ENCODE measurements around the gene GSTO2. TPM values are rescaled to one million over a fixed set of nuclear protein-coding genes. Genes with fewer than 3 reads are reported as not detected.

Gene GSTO2
- total and polyA plus RNA-seq, 10 of the 15 experiments (the other 5 are each of a cell fraction or from before 2014, with no cell fraction given): 0.16 to 0.86 (median 0.46) TPM

- Histone ChIP-seq H3K79me2 (ENCODE audit: control insufficient read depth, insufficient read depth, low read length) (no peaks in the 10 kb centered on the region), H3K27ac (ENCODE audit: control insufficient read depth, insufficient read depth) (no peak overlapping the region), H2AFZ (ENCODE audit: control insufficient read depth, low read depth, low read length) (peak overlapping the region; percentile 16), H3K36me3 (ENCODE audit: control insufficient read depth in 2 of 2, insufficient read depth in 2 of 2, low read length in 1 of 2) (no peaks in the 10 kb centered on the region), H3K9me3 (replicated peaks; ENCODE audit: control insufficient read depth, insufficient read depth, low read length) (no peaks in the 10 kb centered on the region; the same call in 2 of the 3 replicates), H3K9ac (ENCODE audit: control insufficient read depth, insufficient read depth, low read length) (no peak overlapping the region), H3K4me3 (peak overlapping the region; percentile 25), H4K20me1 (ENCODE audit: control insufficient read depth, insufficient read depth) (no peaks in the 10 kb centered on the region), H3K4me1 (ENCODE audit: control insufficient read depth, insufficient read depth, low read length) (peaks cover 51% of the 10 kb centered on the region), H3K4me2 (ENCODE audit: control insufficient read depth, insufficient read depth) (peak overlapping the region; percentile 77), H3K27me3 (replicated peaks in 1 of 2; ENCODE audit: control insufficient read depth in 2 of 2, insufficient read depth in 2 of 2, low read length in 1 of 2) (no peaks in the 10 kb centered on the region)
- RAD21 ChIA-PET (ENCODE audit: unreplicated experiment): interaction anchor here (0.6 to 6.8 kb wide), 13 partner anchors 14 to 105 kb away, joined by 3 to 137 read pairs (median 5); partner anchors contain the start of genes GSTO2 and ITPRIP
- BruUV-seq (replicated peaks): no TSS peak
- peak; percentile 9 for TF ChIP-seq MEF2B (IDR thresholded peaks at IDR 0.05; ENCODE audit: partially characterized antibody, poor library complexity, severe bottlenecking)
- no peak for TF ChIP-seq RELA (IDR thresholded peaks at IDR 0.05; ENCODE audit: borderline replicate concordance, partially characterized antibody)
- peak; percentile 78 for TF ChIP-seq JUNB (IDR thresholded peaks at IDR 0.05)
- TF ChIP-seq NFIC (IDR thresholded peaks at IDR 0.05; ENCODE audit: low read depth, low read length): peak; percentile 43
- TF ChIP-seq, protein P1, sequence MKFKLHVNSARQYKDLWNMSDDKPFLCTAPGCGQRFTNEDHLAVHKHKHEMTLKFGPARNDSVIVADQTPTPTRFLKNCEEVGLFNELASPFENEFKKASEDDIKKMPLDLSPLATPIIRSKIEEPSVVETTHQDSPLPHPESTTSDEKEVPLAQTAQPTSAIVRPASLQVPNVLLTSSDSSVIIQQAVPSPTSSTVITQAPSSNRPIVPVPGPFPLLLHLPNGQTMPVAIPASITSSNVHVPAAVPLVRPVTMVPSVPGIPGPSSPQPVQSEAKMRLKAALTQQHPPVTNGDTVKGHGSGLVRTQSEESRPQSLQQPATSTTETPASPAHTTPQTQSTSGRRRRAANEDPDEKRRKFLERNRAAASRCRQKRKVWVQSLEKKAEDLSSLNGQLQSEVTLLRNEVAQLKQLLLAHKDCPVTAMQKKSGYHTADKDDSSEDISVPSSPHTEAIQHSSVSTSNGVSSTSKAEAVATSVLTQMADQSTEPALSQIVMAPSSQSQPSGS (IDR thresholded peaks at IDR 0.05; ENCODE audit: low read length): peak; percentile 77
- TF ChIP-seq POLR2A (IDR thresholded peaks at IDR 0.05; ENCODE audit: low read depth, low read length): no peak
- TF ChIP-seq, protein P2, sequence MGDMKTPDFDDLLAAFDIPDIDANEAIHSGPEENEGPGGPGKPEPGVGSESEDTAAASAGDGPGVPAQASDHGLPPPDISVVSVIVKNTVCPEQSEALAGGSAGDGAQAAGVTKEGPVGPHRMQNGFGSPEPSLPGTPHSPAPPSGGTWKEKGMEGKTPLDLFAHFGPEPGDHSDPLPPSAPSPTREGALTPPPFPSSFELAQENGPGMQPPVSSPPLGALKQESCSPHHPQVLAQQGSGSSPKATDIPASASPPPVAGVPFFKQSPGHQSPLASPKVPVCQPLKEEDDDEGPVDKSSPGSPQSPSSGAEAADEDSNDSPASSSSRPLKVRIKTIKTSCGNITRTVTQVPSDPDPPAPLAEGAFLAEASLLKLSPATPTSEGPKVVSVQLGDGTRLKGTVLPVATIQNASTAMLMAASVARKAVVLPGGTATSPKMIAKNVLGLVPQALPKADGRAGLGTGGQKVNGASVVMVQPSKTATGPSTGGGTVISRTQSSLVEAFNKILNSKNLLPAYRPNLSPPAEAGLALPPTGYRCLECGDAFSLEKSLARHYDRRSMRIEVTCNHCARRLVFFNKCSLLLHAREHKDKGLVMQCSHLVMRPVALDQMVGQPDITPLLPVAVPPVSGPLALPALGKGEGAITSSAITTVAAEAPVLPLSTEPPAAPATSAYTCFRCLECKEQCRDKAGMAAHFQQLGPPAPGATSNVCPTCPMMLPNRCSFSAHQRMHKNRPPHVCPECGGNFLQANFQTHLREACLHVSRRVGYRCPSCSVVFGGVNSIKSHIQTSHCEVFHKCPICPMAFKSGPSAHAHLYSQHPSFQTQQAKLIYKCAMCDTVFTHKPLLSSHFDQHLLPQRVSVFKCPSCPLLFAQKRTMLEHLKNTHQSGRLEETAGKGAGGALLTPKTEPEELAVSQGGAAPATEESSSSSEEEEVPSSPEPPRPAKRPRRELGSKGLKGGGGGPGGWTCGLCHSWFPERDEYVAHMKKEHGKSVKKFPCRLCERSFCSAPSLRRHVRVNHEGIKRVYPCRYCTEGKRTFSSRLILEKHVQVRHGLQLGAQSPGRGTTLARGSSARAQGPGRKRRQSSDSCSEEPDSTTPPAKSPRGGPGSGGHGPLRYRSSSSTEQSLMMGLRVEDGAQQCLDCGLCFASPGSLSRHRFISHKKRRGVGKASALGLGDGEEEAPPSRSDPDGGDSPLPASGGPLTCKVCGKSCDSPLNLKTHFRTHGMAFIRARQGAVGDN (IDR thresholded peaks at IDR 0.05): no peak
- peak; percentile 48; the same call in 1 of the 2 replicates for TF ChIP-seq DPF2 (IDR thresholded peaks at IDR 0.05)
- no peak for TF ChIP-seq SMAD5 (IDR thresholded peaks at IDR 0.05; ENCODE audit: low read depth)
- TF ChIP-seq NR2C1 (IDR thresholded peaks at IDR 0.05): no peak
- TF ChIP-seq MTA2 (IDR thresholded peaks at IDR 0.05; ENCODE audit: low read depth): peak; percentile 46; the same call in 1 of the 2 replicates
- no peak for TF ChIP-seq KAT2A (conservative IDR thresholded peaks at IDR 0.05; ENCODE audit: control insufficient read depth, low read depth, low read length)
- TF ChIP-seq STAT3 (IDR thresholded peaks at IDR 0.05; ENCODE audit: low read depth, low read length): no peak
- TF ChIP-seq NFXL1 (IDR thresholded peaks at IDR 0.05; ENCODE audit: borderline replicate concordance): no peak
- no peak for TF ChIP-seq HDAC2 (IDR thresholded peaks at IDR 0.05)
- TF ChIP-seq EP300 (IDR thresholded peaks at IDR 0.05; ENCODE audit: borderline replicate concordance in 1 of 2, control insufficient read depth in 1 of 2, low read depth in 2 of 2, low read length in 2 of 2): 0 out of 4 replicates have a peak, but pooled peaks of 1 of the 2 experiments have one; percentile 14
- TF ChIP-seq SP1 (IDR thresholded peaks at IDR 0.05; ENCODE audit: low read depth, low read length): no peak
- peak; percentile 31; the same call in 1 of the 2 replicates for TF ChIP-seq ATF7 (IDR thresholded peaks at IDR 0.05; ENCODE audit: low read depth)
- no peak for TF ChIP-seq NR2F1 (conservative IDR thresholded peaks at IDR 0.05)
- in situ Hi-C loops (cut with MboI) (no loop called here), intact Hi-C loops (cut with micrococcal nuclease; ENCODE audit: unreplicated experiment) (loop anchor here (5.0 kb wide), 1 partner anchor 230 kb away; the partner anchor contains the start of gene SFR1)
- CTCF ChIA-PET: interaction anchor here (0.7 to 12.8 kb wide), 19 partner anchors 10 to 464 kb away, joined by 3 to 419 read pairs (median 11); partner anchors contain the start of genes GSTO2 and ITPRIP
- DNase-seq (ENCODE audit: low read depth, low spot score): no peak
- POLR2A ChIA-PET: interaction anchor here (0.6 to 2.2 kb wide), 9 partner anchors 14 to 603 kb away, joined by 3 to 10 read pairs (median 3); partner anchors contain the start of genes GSTO1 and ITPRIP
- SMC1A ChIA-PET (ENCODE audit: uncharacterized antibody, unreplicated experiment): interaction anchor here (0.8 to 10.5 kb wide), 19 partner anchors 9 to 228 kb away, joined by 3 to 187 read pairs (median 5); partner anchors contain the start of genes GSTO1, GSTO2 and ITPRIP
- whole genome bisulfite sequencing (ENCODE audit: insufficient coverage, insufficient replicate concordance, low lambda C conversion rate, missing lambda C conversion rate): 0% methylated on average over 1 of the region's 1 CpG
- FAIRE-seq: no peak
- peak; percentile 31 for ATAC-seq
These were observed 82.9 kb downstream of the GSTO2 start for GRCh38 chr10:104351919-104352318.

Measured in GM12878 (cell line).